ENCODE data around the gene ARHGAP26.

Gene ARHGAP26

DNA sequence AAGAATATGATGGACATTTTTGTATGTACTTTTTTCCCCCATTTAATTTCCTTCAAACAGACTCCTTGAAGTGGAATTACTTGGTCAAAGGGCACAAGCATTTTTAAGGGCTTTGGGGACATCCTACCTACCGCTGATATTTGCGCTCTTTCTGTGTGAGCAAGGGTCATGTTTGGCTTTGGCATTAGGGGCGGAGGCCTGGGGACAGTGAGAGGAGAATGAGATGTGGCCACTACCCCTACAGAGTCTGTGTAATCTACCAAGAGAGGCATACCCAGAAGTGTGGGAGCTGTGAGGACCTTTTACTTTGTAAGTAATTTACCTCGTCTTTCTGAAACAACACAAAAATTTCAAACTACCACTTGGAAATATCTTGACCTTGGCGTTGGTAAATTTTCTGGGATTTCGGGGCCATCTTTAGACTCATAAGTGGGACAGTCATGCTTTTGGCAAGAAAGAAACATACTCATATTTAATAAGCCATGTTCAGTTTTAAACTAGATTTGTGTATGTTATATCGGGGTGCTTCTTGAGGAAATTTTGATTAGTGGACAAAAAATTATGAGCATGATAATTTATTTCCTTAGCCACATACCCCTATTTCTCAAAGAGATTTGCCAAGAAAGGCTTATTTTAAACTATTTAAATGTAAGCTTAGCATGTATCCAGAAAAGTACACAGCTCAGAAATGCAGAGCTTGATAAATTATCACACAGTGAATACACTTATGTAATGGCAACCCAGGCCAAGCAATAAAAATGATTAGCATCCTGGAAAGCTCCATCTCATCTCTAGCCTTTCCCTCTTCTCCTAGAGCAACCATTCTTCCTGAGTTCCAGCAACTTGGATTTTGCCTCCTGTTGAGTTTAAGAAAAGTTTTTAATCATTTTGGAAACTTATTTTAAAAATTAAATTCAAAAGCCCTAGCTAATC is 63.6 kb downstream of the ARHGAP26 start:
- DNase-seq = no peak

DNA sequence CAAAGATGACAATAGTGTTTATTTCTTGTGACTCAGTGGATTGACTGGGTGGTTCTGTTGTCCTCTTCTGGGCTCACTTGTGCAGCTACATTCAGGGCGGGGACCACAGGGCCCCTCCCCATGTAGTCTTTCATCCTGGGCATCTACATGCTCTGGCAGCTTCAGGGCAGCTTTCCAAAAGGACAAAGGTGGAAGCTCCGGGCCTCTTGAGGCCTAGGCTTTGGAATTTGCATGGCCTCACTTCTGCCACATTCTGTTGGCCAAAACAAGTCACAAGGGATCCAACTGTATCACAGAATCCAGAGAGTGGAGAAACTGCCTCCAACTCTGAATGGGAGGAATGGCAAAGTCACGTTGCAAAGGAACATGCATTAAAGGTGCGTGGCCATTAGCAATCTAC is 64.3 kb downstream of the ARHGAP26 start:
- DNase-seq = no peak

DNA sequence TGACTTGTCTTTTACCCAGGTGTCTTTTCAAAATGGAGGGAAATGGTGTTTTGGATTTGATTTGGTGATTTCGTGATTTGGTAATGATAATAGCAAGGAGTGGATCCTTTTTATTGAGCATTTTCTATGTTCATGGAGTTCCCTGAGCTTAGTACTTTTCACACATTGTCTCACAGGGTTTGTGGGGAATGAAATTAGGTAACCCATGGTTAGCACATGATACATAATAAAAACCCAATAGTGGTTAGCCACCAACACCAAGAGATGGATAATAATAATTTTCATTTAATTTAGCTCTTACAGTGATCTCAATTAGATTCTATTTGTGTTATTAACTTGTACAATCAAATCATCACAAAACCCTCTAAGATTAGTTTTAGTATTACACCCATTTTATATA is 65.4 kb downstream of the ARHGAP26 start:
- no peak for DNase-seq

DNA sequence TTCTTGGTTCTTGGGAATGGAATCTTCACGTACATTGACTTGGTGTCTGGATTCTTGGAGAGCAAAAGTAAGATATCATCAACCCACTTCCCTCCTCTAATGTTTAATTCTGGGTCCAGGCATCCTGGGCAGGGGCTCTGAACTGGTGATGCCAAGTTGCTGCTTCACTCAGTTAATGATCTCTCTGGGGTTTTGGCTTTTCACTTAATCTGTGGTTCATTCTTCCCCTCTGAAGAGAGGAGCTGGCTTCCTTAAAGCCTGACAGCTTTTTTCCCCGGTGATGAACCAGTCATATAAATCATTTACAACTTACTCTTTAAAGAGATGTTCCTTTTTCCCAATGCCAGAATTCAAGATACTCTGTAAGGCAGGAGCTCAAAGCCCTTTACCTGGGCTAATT is 65.9 kb downstream of the ARHGAP26 start:
- no peak for DNase-seq

DNA sequence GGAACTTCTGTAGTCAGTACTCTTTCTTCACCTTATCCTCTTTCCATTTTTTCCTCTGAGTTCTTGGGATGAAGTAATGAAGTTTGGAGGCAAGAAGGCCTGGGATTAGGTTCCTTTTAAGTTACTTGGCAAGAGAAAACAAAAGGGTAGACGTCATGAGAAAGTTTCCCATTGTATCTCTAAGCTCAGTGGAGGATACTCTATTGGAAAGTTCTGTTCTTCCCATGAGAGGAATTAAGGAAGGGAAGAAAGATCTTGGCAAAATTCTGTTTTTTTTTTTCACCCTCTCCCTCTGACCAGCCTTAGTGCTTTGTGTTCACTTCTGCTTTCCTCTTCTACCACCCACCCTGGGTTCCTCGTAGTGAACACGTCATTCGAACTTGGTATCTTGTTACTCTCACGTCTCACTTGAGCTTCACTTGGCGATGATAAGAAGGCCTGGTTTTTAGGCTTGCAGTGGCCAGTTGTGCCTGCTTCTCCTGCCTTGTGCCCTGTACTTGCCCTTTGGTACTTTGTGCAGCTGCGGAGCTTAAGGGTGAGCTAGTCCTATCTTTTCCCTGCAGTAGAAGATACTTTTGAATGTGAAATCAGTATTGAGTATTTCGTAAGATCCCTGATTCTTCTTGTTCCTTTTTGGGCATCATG is 67.0 kb downstream of the ARHGAP26 start:
- DNase-seq = no peak

DNA sequence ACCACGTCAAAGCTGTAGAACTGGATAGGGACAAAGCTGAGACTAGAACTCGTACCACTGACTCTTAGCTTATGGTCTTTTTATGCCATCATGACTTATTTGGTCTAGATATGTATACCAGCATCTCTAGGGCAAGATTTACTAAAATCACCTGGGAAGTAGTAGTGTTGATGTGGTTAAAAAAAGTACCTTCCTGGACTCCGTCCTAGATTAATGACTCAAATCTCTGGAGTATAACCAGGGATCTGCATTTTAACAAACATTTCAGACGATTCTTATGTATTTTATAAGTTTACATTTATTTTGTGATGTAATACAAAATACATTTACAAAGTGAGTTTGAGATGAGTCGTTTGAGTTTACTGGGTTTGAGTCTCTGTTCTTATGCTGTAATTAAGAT is 68.7 kb downstream of the ARHGAP26 start:
- no peak for DNase-seq

DNA sequence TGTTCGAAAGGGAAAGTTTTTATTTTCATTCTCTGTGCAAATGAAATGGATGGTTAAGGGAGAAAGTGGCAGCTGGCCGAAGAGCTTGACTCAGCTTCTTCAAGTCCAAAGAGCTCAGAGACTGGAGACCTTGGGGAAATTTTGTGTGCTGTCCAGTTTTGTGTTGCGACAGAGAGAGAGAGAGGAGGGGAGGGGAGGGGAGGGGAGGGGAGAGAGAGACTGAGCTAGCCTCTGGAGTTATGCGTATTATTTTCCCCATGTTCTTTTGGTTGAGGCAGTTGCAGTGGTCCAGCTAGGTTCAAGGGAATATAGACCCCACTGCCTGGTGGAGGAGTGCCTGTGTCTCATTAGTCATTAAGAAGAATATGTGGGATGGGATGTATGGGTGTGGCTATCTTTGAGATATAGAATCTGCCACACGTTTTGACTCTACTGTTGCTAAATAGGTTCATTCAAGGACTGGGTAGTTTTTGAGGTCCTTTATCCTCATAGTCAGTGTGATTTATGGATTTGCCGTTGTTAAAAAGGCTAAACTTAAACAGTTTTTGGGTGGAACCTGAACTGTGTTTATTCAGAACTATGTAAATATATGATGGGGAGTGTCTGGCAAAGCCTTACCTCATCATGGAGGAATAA is 69.7 kb downstream of the ARHGAP26 start:
- DNase-seq = no peak

DNA sequence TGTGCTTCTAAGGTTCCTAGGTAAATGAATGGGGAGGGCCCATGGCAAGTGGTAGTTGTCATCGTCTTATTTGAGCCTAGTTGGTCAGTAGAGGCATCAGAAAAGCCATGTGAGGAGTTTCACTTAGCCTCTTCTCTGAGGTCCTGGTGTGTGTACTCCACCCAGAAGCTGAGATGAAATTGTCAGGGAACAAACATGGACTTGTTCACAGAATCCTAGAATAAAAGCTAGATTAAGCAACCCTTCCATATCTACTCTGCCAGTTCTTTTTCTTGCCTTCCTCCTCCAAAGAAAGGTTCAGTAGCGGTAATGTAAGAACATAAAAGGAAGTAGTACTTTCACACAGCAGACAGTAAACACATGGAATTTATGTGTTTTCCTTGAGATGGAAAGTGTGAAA is 70.4 kb downstream of the ARHGAP26 start:
- DNase-seq = no peak

DNA sequence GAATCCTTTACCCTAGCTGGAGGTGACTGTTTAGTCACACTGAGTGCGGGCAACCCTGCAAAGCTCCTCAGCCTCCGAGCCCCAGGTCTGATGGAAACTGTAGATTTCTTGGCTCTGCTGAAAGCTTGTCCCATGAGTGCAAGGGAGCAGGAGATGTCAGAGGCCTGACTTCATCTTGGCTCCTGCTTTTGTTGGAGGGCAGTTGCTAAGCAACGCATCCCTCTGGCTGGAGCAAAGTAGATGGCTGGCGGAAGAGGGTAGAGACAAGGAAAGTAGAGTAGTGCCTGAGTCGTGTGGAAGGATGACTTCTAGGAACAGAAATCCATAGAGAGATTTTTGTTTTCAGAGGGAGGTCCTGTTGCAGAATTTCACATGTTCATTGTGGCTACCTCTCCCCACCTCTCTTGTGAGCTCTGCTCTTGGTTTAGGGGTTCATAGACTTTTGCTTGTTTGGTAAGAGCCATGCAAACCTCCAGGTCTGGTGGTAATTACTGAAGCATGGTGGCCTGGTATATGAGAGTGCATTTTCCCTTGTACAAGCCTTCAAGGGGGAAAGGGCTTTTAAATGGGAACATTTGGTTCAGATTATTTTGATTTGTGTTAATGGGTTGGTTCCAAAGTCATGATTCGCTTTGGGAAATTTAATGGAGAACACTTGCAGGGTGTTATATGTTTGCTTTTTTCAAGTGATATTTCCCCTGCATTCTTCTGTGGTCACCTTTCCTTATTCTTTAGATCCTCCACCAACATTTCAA is 71.5 kb downstream of the ARHGAP26 start:
- peak; percentile 83 for DNase-seq

DNA sequence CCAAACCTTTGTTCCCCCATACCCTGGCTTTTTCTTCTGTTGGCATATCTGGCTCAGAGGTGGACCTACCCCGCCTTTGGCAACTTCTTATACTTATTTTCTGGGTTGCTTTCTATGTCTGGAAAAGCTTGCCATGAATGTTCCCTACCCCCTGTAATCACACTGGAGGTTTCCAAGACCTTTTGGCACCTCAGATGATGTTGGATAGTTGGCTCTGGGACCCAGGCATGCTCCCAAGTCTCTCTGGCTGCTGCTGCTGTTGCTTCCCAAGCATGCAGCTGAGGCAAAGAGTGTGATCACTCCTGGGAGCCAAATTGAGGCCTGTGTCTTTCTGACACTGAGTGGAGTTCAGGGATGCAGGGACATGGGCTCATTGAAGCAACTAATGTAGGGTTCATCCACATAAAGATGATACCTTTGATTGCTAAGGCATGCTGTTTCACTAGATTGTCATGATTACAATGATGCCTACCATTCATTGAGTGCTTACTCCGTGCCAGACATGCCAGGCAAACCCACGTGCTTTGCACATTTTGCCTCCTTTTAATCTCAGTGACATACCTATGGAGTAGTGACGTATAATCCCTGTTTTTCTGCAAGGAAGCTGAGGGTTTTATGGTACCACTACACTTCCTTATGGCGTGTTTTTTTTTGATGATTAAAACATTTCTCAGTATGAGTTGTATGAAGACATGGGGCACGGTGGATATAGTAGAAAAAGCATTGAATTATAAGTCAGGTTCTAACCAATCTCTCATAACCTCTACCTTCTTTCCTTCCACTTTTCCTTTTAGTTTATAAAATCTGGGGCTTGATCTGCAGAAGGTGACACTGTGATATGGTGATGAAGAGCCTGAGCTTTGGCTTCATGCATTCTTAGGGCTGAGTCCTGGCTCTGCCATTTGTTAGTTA is 73.1 kb downstream of the ARHGAP26 start:
- DNase-seq = no peak

DNA sequence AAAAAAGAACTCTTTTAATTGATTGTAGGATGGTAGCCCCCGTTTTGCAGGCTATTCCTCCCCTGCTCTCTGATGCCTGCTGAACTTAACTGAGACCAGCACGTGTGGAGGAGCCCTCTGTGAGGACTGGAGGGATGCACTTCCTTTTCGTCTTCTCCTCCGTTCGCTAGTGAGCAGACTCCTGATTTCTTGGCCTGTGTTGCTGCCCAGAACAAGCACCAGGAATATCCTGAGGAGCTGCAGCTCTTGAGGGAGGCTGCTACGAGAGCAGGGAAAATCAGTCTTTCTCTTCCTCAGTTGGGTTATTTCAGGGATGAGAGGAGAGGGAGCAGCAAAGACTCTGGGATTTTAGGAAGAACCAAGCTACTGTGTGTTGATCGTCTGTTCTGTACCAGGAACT is 74.7 kb downstream of the ARHGAP26 start:
- DNase-seq = no peak

DNA sequence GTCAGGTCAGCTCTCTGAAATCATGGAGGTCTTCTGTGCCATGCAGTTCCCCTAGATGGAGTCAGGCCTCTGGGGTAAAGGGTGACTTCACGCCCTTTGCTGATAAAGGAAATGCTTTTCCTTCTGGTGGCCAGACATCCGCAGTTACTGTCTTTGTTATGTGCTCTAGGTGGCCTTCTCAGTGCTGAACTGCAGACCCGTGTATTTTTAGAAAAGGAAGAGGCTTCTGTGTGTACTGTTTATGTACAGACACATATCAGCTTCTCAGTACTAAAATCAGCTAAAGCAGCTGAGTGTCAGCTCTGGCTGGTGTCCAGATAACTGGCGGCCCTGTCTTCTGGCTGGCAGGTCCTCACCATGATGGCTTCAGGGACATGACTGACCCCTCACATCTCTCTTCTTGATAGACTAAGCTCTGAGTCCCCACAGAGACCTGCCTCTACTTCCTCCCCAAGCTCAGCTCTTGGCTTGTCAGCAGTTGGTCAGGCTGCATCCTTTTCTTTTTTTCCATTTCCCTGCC is 75.3 kb downstream of the ARHGAP26 start:
- no peak for DNase-seq

DNA sequence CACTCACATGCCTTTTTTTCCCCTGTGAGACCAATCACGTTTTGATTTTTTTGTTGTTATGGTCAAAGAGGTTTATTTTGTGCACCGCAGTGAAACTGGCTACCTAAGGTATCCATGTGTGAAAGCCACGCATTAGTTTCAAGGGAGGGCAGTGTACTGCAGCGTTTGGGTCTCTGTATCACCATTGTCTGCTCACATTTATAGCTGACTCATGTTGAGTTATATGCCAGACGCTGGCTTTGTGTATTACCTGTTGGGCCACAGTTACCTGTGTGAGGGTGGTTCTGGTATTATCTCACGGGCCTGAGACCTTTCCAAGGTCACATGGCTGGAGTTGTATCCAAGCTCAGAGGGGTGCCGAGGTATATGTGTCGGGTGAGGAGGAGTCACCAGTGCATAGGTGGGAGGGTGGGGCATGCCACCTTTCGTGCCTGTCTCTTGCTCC is 75.8 kb downstream of the ARHGAP26 start:
- DNase-seq = no peak

DNA sequence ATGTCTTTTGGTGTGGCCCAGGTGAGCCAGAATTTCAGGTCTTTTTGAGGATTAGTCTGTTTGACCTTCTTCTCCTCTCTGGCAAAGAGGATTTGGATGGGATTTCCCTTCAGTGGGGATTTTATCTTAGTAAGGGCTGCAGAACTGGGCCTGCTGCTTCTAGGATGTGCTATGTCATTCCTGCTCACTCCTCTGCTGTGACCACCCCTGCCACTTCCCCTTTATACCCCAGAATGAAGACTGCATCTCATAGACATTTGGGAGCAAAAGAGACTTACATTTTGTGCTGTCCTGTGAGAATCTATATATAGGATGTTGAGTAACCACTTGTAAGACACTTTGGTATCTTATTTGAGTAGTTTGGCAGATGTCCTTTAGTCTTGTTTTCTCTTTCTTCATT is 76.2 kb downstream of the ARHGAP26 start:
- DNase-seq = no peak

DNA sequence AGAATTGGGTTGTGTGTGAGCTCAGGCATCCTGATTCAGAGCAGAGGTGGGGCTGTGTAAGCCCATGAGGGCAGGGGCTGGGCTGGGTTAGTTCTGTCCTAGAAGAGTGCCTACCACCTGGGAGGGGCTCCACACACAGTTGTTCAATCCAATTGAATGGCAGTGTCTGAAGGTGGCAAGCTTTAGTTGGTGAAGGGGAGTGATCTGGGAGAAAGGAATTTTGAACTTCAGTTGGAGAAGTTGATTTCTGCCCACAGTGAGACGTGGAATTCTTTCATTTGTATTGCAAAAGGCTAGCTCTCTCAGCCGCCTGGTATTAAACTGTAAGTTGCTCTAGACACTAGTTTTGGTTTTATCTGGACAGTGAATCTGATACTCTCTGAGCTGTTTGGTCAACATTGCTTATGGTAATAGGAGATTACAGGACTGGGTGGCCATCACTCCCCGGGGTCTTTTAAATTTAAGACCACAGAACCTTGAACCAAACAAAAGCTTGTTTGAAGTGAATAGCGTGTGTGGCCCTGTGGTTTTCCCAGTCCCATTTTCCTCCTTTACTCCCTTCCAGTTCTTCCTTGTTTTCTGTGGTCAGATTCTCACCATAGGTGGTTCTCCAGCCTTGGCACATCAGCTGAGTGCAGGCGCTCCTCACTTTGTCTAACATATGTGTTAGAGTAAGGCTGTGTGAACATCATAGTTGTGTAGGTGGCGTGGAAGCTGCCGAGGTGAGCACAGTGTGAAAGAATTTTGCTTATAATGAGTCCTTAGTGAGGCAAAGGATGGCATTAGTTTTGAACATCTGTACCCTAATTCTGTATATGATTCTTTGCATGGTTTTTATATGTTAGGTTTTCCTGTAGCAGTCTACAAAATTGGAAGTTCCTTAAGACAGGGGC is 78.0 kb downstream of the ARHGAP26 start:
- no peak for DNase-seq

DNA sequence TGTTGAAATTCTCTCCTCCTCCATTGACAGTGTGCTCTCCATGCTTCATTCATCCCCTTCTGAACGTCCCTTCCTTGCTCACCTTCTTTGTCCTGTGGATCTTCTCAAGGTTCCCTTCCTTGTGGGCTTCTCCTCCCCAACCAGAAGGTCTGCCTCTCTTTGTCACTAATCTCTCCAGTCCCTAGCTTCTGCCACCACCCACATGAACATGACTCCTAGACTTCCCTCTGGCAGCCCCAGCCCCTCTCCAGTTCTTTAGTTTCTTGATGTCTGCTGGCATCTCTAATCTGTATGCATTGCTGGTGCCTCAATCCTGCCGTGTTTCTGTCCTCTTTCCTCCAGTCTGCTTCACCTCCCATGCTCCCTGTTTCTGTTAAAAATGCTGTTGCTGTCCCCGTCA is 79.3 kb downstream of the ARHGAP26 start:
- DNase-seq = no peak

DNA sequence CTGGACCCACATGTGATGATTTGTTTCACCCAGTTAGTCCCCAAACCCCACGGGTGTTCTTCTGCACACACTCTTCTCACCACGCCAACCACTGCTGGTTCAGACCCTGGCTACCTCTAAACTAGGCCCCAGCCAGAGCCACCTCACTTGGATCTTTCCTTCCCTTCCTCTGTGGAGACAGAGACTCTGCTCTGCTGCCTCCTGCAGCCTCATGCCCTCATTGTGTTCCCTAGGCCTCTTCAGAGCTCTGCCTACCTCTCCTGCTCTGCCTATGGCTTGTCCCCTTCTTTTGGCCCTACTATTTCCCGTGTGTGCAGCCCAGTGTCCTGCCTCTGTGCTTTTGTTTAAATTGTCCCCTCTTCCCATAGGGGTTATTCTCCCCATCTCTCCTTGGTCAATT is 79.7 kb downstream of the ARHGAP26 start:
- DNase-seq = no peak

DNA sequence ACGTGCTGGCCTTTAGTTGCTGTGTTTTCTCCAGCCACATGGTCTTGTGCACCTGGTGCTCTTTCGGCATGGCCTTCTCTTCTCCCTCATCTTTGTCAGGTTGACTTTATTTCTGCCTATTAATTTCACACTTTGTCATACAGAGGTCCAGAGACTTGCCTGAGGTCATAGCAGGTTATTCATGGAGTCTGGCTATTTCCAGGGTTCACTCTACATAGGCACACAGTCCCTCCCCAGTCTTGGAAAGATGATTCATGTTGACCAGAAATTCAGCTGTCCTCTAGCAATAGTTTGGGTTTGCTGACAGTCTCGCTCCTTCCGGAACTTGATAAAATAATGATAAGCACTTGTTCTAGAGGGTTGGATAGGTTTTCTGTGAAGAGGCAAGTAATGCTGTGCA is 81.6 kb downstream of the ARHGAP26 start:
- DNase-seq = no peak

DNA sequence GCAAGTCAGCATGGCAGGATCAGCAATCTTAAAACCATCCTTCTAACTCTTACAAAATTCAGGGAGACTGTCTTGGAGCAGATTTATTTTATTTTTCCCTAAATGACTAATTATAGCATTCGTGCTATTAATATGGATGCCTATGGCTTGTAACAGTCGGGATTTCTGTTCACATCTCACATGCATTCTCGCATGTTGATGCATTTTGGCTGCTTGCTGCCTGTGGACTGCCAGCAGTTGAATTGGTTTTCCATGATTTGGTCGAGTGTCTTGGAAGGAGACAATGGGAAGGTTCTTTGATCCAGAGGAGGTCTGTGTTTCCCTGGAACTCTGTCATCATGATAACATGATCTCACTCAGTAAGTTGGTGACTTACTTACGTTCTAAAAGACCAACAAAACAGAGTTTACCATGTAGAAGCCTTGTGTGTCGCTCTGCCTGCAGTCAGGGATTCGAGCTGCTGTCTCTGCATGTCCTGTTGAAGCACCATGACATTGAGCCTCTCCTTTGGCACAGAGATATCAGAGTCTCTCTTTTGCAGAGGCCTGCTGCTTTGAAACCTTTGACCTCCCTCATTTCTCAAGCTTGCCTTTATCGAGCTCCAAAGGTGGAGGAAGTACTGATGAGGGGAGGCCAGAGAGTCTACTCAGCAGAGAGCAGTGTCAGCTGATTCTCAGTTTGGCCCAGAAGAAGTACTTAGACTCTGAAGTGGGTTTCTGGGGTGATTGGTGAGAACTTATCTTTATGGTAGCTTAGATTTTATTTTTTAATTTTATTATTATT is 82.4 kb downstream of the ARHGAP26 start:
- DNase-seq = no peak

DNA sequence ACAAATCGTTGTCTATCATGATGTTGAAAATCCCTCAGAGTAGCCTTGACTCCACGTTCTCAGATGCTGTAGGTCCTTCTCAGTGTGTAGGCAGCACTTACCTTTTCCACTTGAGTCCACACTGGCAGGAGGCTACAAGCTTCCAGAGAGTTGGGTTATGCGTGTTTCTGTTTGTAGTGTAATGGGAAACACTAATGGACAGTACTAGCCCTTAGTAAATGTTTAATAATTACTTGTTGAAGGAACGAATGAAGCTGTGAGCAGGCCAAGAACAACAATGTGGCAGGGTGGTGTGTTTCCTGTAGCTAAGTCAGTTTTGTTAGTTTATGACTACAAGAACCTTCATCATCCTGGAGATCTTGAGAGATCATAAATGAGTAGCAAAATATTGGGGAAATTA is 83.5 kb downstream of the ARHGAP26 start:
- DNase-seq = no peak
